B cell (primary cell): ENCODE measurements around the gene RAB11FIP5. TPM values are rescaled to one million over a fixed set of nuclear protein-coding genes. Genes with fewer than 3 reads are reported as not detected.

Experiments used
- ATAC-seq: fragments of 200-7000 bp; cut with Tn5 transposase; one replicate; pipeline ENCODE4 v1.10.0; 2021; ENCODE audit warnings: low read depth, mild to moderate bottlenecking, moderate number of reproducible peaks, moderate library complexity
- CTCF ChIA-PET: fragments of 350-600 bp; sonication (Branson Sonifier 250); formaldehyde crosslinking; loops from one replicate; lab custom pipeline; 2021; ENCODE audit warnings: antibody characterized with exemption, inconsistent platforms; lab: Charles Lee
- POLR2A ChIA-PET: fragments of 350-600 bp; sonication (Branson Sonifier 250); formaldehyde crosslinking; loops from one replicate; lab custom pipeline; 2021; ENCODE audit warnings: antibody characterized with exemption; lab: Charles Lee
- DNase-seq: peaks from one replicate; pipeline ENCODE4 v3.0.0; 2013
- H2AFZ ChIP-seq: 2 replicates; pipeline ENCODE4 v1.6.1; 2012; ENCODE audit warnings: mild to moderate bottlenecking, low read depth, low read length; ENCODE audit not compliant: insufficient read depth, poor library complexity, severe bottlenecking
- H3K27ac ChIP-seq, 2 donors: 1 replicate in 1 of 2; 2 replicates in 1 of 2; pipeline ENCODE4 v1.5.1; 2012 to 2013; ENCODE audit warnings: low read length in 2 of 2, mild to moderate bottlenecking in 2 of 2, moderate library complexity in 1 of 2
- H3K27me3 ChIP-seq, 4 experiments: fragments of 200-600 bp in 1 of 4; sonication (generic) in 1 of 4; replicated peaks in 1 of 4; 1 replicate in 2 of 4; 2 replicates in 2 of 4; pipeline versions ENCODE4 v1.6.1 to v1.7.0; 2013 to 2016; ENCODE audit warnings: low read length in 3 of 4, mild to moderate bottlenecking in 2 of 4, mixed read lengths in 1 of 4, moderate library complexity in 1 of 4; ENCODE audit not compliant: insufficient read depth in 4 of 4, control insufficient read depth in 3 of 4; ENCODE audit errors: control extremely low read depth in 1 of 4
- H3K36me3 ChIP-seq, 2 experiments: replicated peaks in 1 of 2; 1 replicate in 1 of 2; 2 replicates in 1 of 2; pipeline versions ENCODE4 v1.6.1 to v1.7.1; 2013; ENCODE audit warnings: low read length in 1 of 2; ENCODE audit not compliant: insufficient read depth in 2 of 2, control insufficient read depth in 1 of 2; ENCODE audit errors: control extremely low read depth in 1 of 2, extremely low read depth in 1 of 2
- H3K4me1 ChIP-seq, 2 donors: fragments of 200-600 bp in 1 of 2; sonication (generic) in 1 of 2; 1 replicate in 1 of 2; 2 replicates in 1 of 2; pipeline versions ENCODE4 v1.5.1 to v1.6.1; 2013 to 2017; ENCODE audit warnings: low read length in 2 of 2; ENCODE audit not compliant: control insufficient read depth in 2 of 2, insufficient read depth in 2 of 2
- H3K4me2 ChIP-seq: replicated peaks from 2 replicates; pipeline ENCODE3; 2012; ENCODE audit warnings: mild to moderate bottlenecking, low read depth, low read length; ENCODE audit not compliant: poor library complexity, severe bottlenecking
- H3K4me3 ChIP-seq, 5 experiments: fragments of 200-600 bp in 1 of 5; sonication (generic) in 1 of 5; 1 replicate in 3 of 5; 2 replicates in 2 of 5; pipeline versions ENCODE4 v1.5.1 to v1.7.0; 2011 to 2016; ENCODE audit warnings: low read length in 4 of 5, mild to moderate bottlenecking in 4 of 5, low read depth in 2 of 5, control low read depth in 1 of 5, moderate library complexity in 1 of 5; ENCODE audit not compliant: insufficient read depth in 1 of 5; ENCODE audit errors: control extremely low read depth in 1 of 5, extremely low read depth in 1 of 5
- H3K79me2 ChIP-seq: fragments of 200-600 bp; sonication (generic); one replicate; pipeline ENCODE4 v1.6.0; 2016; ENCODE audit warnings: low read length; ENCODE audit not compliant: control insufficient read depth, insufficient read depth
- H3K9ac ChIP-seq: fragments of 200-600 bp; sonication (generic); 2 replicates; pipeline ENCODE4 v1.6.1; 2017; ENCODE audit warnings: mild to moderate bottlenecking, low read length, moderate library complexity
- H3K9me3 ChIP-seq, 3 donors: one replicate each; pipeline versions ENCODE4 v1.6.1 to v1.7.1; 2013; ENCODE audit warnings: low read length in 2 of 3; ENCODE audit not compliant: control insufficient read depth in 2 of 3, insufficient read depth in 1 of 3; ENCODE audit errors: control extremely low read depth in 1 of 3
- H4K20me1 ChIP-seq: 2 replicates; pipeline ENCODE4 v1.6.0; 2012; ENCODE audit warnings: mild to moderate bottlenecking, low read length; ENCODE audit not compliant: insufficient read depth, control insufficient read depth, poor library complexity, severe bottlenecking
- H3K27ac Mint-ChIP-seq: one replicate; pipeline ENCODE4 v1.8.0; 2021; ENCODE audit warnings: mixed read lengths
- H3K27me3 Mint-ChIP-seq: one replicate; pipeline ENCODE4 v1.8.0; 2021; ENCODE audit warnings: mixed read lengths
- H3K4me1 Mint-ChIP-seq: one replicate; pipeline ENCODE4 v1.8.0; 2021; ENCODE audit warnings: mixed read lengths
- H3K4me3 Mint-ChIP-seq: one replicate; pipeline ENCODE4 v1.8.0; 2021; ENCODE audit warnings: mixed read lengths
- H3K9me3 Mint-ChIP-seq: one replicate; pipeline ENCODE4 v1.8.0; 2022; ENCODE audit warnings: mixed read lengths; ENCODE audit not compliant: insufficient read depth
- EZH2 ChIP-seq: IDR thresholded peaks from 2 replicates; pipeline ENCODE4 v1.6.1; 2012; ENCODE audit warnings: borderline replicate concordance, low read depth, mild to moderate bottlenecking, moderate library complexity, low read length; ENCODE audit not compliant: insufficient read depth, poor library complexity, severe bottlenecking
- WGBS: methylation state at CpG from one replicate; pipeline ENCODE4 v1.1.5; 2013; ENCODE audit warnings: missing lambda C conversion rate; ENCODE audit not compliant: insufficient coverage; 5-methylcytosine and 5-hydroxymethylcytosine counted together
- intact Hi-C: fragments of 100-400 bp; cut with micrococcal nuclease; formaldehyde crosslinking; loops from one replicate; pipeline ENCODE4 v1.10.0; 2022
- polyA plus RNA-seq: library from polyadenylated mRNA; depleted of rRNA; stranded (reverse); fragments of >200 nt; gene quantifications from 2 replicates; pipeline ENCODE4 v1.2.3, GENCODE V29; 2012
- total RNA-seq, 2 donors: library from RNA; stranded (reverse); fragments of 120-200 nt in 1 of 2; gene quantifications; 1 replicate in 1 of 2; 2 replicates in 1 of 2; pipeline versions ENCODE4 v1.2.3 to v1.2.4, GENCODE V29; 2013 to 2022
- TF ChIP-seq, protein P1 (sequence below): fragments of 200-600 bp; IDR thresholded peaks from one replicate; pipeline ENCODE4 v1.8.0; 2022; ENCODE audit warnings: antibody characterized with exemption, mild to moderate bottlenecking

RAB11FIP5 gene
- total and polyA plus RNA-seq, 2 donors (not counting 1 experiment from before 2014, with no cell fraction given), result 1.7 to 4.6 TPM

DNA sequence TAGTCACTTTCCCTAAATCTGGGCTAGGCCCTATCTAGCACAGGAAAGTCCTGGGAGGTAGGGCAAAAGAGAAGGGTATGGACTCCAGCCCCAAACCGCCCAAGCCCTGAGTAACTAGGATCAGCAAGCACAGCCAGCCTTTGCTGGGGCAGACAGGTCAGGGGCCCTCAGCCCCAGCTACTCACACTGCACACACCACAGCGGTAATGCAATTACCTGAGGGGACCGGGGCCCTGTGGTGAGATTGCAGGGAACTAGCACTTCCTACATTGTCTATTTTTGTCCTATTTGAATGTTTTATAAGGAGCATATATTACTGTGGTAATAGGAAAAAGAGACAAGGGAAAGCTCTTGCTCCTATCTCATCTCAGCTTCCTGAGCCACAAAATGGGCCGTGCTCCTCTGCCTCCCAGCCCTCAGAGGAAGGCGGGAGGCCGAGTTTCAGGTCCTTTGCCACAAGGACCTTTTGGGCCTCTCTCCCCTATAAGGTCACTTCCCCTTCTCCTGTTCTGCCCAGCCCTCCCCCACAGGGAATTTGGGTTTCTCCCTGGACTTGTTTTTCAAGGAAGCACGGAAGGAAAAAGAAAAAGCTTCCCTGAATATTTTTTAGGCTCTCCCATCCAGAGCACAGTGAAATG is 20.5 kb downstream of the RAB11FIP5 start:
- no peaks in the 10 kb centered on the region for H3K36me3 ChIP-seq
- H3K4me3 Mint-ChIP-seq, result no peak overlapping the region
- H3K9me3 ChIP-seq, result no peaks in the 10 kb centered on the region
- intact Hi-C loops, result no loop called here
- no peak for TF ChIP-seq EZH2
- TF ChIP-seq, protein P1, sequence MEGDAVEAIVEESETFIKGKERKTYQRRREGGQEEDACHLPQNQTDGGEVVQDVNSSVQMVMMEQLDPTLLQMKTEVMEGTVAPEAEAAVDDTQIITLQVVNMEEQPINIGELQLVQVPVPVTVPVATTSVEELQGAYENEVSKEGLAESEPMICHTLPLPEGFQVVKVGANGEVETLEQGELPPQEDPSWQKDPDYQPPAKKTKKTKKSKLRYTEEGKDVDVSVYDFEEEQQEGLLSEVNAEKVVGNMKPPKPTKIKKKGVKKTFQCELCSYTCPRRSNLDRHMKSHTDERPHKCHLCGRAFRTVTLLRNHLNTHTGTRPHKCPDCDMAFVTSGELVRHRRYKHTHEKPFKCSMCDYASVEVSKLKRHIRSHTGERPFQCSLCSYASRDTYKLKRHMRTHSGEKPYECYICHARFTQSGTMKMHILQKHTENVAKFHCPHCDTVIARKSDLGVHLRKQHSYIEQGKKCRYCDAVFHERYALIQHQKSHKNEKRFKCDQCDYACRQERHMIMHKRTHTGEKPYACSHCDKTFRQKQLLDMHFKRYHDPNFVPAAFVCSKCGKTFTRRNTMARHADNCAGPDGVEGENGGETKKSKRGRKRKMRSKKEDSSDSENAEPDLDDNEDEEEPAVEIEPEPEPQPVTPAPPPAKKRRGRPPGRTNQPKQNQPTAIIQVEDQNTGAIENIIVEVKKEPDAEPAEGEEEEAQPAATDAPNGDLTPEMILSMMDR, result no peak
- H3K4me2 ChIP-seq, result no peak overlapping the region
- no peak overlapping the region for H3K9ac ChIP-seq
- no peak overlapping the region for H3K4me3 ChIP-seq
- H3K27me3 ChIP-seq, result no peaks in the 10 kb centered on the region
- ATAC-seq, result no peak
- no peak overlapping the region for H3K27ac Mint-ChIP-seq
- CTCF ChIA-PET, result interaction anchor here (1.3 kb wide), 1 partner anchor 120 kb away, joined by 4 read pairs; no protein-coding TSS in a partner anchor
- POLR2A ChIA-PET, result no interaction called here
- no peaks in the 10 kb centered on the region for H4K20me1 ChIP-seq
- H3K9me3 Mint-ChIP-seq, result no peaks in the 10 kb centered on the region
- no peak for DNase-seq
- H3K4me1 ChIP-seq, result no peaks in the 10 kb centered on the region
- H3K79me2 ChIP-seq, result no peaks in the 10 kb centered on the region
- no peaks in the 10 kb centered on the region for H3K27me3 Mint-ChIP-seq
- H3K4me1 Mint-ChIP-seq, result no peaks in the 10 kb centered on the region
- WGBS, result 49% methylated on average over 4 of the region's 7 CpGs
- H3K27ac ChIP-seq, result no peak overlapping the region
- no peak overlapping the region for H2AFZ ChIP-seq

DNA sequence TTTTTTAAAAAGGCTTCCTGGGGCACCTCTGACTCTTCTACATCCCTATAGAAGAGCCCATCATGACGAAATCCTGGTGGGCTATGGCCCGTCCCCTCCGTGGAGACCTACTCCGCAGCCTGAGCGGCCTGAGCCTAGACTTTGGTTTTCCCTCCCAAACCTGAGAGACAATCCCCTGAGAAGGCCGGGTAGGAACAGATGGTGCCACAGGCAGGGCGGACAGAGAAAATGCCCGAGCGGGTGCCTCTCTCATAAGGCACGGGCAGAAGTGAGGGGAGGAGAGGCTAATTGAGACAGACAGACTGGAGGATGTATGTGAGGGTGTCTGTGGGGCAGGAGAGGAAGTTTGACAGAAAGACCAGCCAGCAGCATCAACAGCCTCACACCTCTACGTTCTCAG is 21.1 kb downstream of the RAB11FIP5 start:
- Histone ChIP-seq H2AFZ (no peak overlapping the region), H3K9me3 (no peaks in the 10 kb centered on the region), H3K79me2 (no peaks in the 10 kb centered on the region), H3K4me2 (no peak overlapping the region), H3K27me3 (no peaks in the 10 kb centered on the region), H4K20me1 (no peaks in the 10 kb centered on the region), H3K4me3 (no peak overlapping the region), H3K9ac (no peak overlapping the region), H3K27ac (no peak overlapping the region), H3K4me1 (no peaks in the 10 kb centered on the region), H3K36me3 (no peaks in the 10 kb centered on the region)
- intact Hi-C loops, result no loop called here
- no peaks in the 10 kb centered on the region for H3K4me1 Mint-ChIP-seq
- H3K27me3 Mint-ChIP-seq, result no peaks in the 10 kb centered on the region
- no peak overlapping the region for H3K27ac Mint-ChIP-seq
- POLR2A ChIA-PET, result no interaction called here
- DNase-seq (no peak), ATAC-seq (no peak)
- H3K4me3 Mint-ChIP-seq, result no peak overlapping the region
- WGBS, result 94% methylated on average over 9 of the region's 11 CpGs
- TF ChIP-seq, protein P1, result no peak
- no peak for TF ChIP-seq EZH2
- no peaks in the 10 kb centered on the region for H3K9me3 Mint-ChIP-seq
- CTCF ChIA-PET, result no interaction called here
